GM12891 (cell line): Measurements from ENCODE around the gene ASTL.

Experiments used
- POLR2A ChIP-seq: IDR thresholded peaks from 2 replicates; pipeline ENCODE4 v1.6.1; 2011; ENCODE audit warnings: low read depth, low read length, control low read depth
- POLR2AphosphoS5 ChIP-seq: IDR thresholded peaks from 2 replicates; pipeline ENCODE4 v1.6.1; 2011; ENCODE audit warnings: low read depth, low read length, control low read depth
- POU2F2 ChIP-seq: IDR thresholded peaks from 2 replicates; pipeline ENCODE4 v1.6.1; 2011; ENCODE audit warnings: low read depth, mild to moderate bottlenecking, control low read depth, low read length, moderate library complexity
- TAF1 ChIP-seq: IDR thresholded peaks from 2 replicates; pipeline ENCODE4 v1.6.1; 2011; ENCODE audit warnings: low read depth, low read length, control low read depth

DNA sequence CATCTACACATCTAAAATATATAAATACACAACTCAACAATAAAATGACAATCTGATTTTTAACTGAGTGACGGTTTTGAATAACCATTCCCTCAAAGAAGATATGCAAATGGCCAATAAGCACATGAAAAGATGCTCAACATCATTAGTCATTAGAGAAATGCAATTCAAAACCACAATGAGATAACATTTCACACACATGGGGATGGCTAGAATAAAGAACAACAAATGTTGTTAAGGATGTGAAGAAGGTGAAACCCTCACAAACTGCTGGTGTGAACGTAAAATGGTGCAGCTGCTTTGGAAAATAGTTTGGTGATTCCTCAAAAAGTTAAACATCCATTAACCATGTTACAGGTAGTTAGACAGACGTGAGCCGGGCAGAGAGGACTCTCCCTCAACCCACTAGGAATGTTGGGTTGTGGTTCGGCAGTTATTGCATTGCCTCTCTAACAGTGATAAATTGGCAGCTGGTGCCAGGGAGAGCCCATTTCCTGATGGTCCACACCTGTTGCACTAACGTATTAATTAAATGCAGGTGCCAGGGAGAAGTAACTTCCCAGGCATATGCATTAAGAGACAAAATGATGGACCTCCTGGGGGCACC, 29.2 kb upstream of the ASTL start:
- TF ChIP-seq POLR2A (no peak), TAF1 (no peak), POU2F2 (no peak), POLR2AphosphoS5 (no peak)
